H1 (cell line): ENCODE data around the gene ZNF260. TPM values are rescaled to one million over a fixed set of nuclear protein-coding genes. Genes with fewer than 3 reads are reported as not detected.

Source experiments
- CTCF ChIA-PET: fragments of 300-600 bp; sonication (Branson Sonifier 250); formaldehyde crosslinking; loops from one replicate; lab custom pipeline; 2021; ENCODE audit not compliant: partially characterized antibody; lab: Charles Lee
- POLR2A ChIA-PET: fragments of 300-600 bp; sonication (Branson Sonifier 250); formaldehyde crosslinking; loops from one replicate; lab custom pipeline; 2021; ENCODE audit warnings: inconsistent platforms; ENCODE audit not compliant: partially characterized antibody; lab: Charles Lee
- DNase-seq, 2 experiments: peaks; one replicate each; pipeline versions ENCODE4 v3.0.0 to v3.0.0-alpha.2; 2010 to 2022; ENCODE audit warnings: low spot score in 2 of 2, low read depth in 1 of 2, mixed read lengths in 1 of 2
- FAIRE-seq: peaks from 2 replicates; lab custom pipeline; 2011; peaks lifted over from hg19 to GRCh38; lab: Jason Lieb, UNC
- H2AFZ ChIP-seq: 2 replicates; pipeline ENCODE4 v1.8.1; 2012; ENCODE audit warnings: low read length, inconsistent platforms
- H2AK5ac ChIP-seq: 2 replicates; pipeline ENCODE4 v1.6.1; 2013; ENCODE audit warnings: low read depth, low read length
- H2BK120ac ChIP-seq: replicated peaks from 2 replicates; pipeline ENCODE3; 2013; ENCODE audit warnings: low read depth, low read length, inconsistent platforms
- H2BK12ac ChIP-seq: 2 replicates; pipeline ENCODE4 v1.6.1; 2013; ENCODE audit warnings: low read depth, low read length
- H2BK15ac ChIP-seq: 2 replicates; pipeline ENCODE4 v1.6.1; 2013; ENCODE audit warnings: low read length
- H2BK20ac ChIP-seq: 2 replicates; pipeline ENCODE4 v1.6.1; 2013; ENCODE audit warnings: low read length
- H2BK5ac ChIP-seq: 2 replicates; pipeline ENCODE4 v1.6.1; 2013; ENCODE audit warnings: low read depth, low read length
- H3K14ac ChIP-seq: 2 replicates; pipeline ENCODE4 v1.6.1; 2013; ENCODE audit warnings: inconsistent platforms; ENCODE audit not compliant: insufficient read length
- H3K18ac ChIP-seq: 2 replicates; pipeline ENCODE4 v1.6.1; 2013; ENCODE audit warnings: low read length; ENCODE audit errors: extremely low read depth
- H3K23ac ChIP-seq: 2 replicates; pipeline ENCODE4 v1.6.1; 2013; ENCODE audit warnings: inconsistent platforms; ENCODE audit not compliant: insufficient read length
- H3K23me2 ChIP-seq: 2 replicates; pipeline ENCODE4 v1.6.1; 2013; ENCODE audit warnings: low read depth, low read length
- H3K27ac ChIP-seq: 2 replicates; pipeline ENCODE4 v1.6.1; 2011; ENCODE audit warnings: low read depth, low read length, inconsistent platforms
- H3K27me3 ChIP-seq, 4 experiments: replicated peaks in 1 of 4; 1 replicate in 1 of 4; 2 replicates in 3 of 4; pipeline versions ENCODE4 v1.6.1 to v1.8.1; 2011 to 2013; ENCODE audit warnings: low read length in 3 of 4, mild to moderate bottlenecking in 3 of 4, inconsistent platforms in 2 of 4, mixed read lengths in 2 of 4, moderate library complexity in 1 of 4; ENCODE audit not compliant: control insufficient read depth in 3 of 4, insufficient read depth in 3 of 4; ENCODE audit errors: extremely low read depth in 1 of 4
- H3K36me3 ChIP-seq, 4 experiments: 2 replicates each; pipeline versions ENCODE4 v1.6.1 to v1.8.1; 2011 to 2013; ENCODE audit warnings: mild to moderate bottlenecking in 4 of 4, low read length in 3 of 4, moderate library complexity in 2 of 4, control low read depth in 1 of 4, inconsistent platforms in 1 of 4; ENCODE audit not compliant: insufficient read depth in 4 of 4, control insufficient read depth in 2 of 4
- H3K4ac ChIP-seq: replicated peaks from 2 replicates; pipeline ENCODE3; 2013; ENCODE audit warnings: low read length, low read depth, mixed read lengths, inconsistent platforms; ENCODE audit not compliant: insufficient read length
- H3K4me1 ChIP-seq, 4 experiments: replicated peaks in 1 of 4; 1 replicate in 1 of 4; 2 replicates in 3 of 4; pipeline versions ENCODE4 v1.6.1 to v1.8.1; 2011 to 2013; ENCODE audit warnings: low read length in 3 of 4, inconsistent platforms in 2 of 4, mixed read lengths in 1 of 4; ENCODE audit not compliant: insufficient read depth in 4 of 4, control insufficient read depth in 3 of 4
- H3K4me2 ChIP-seq, 2 experiments: 2 replicates each; pipeline versions ENCODE4 v1.6.1 to v1.8.1; 2011 to 2013; ENCODE audit warnings: low read depth in 2 of 2, low read length in 2 of 2, control low read depth in 1 of 2, inconsistent platforms in 1 of 2, mild to moderate bottlenecking in 1 of 2; ENCODE audit not compliant: insufficient read depth in 1 of 2
- H3K4me3 ChIP-seq, 4 experiments: fragments of 200-600, 300-600 bp in 1 of 4; sonication (generic), shearing (Covaris generic), sonication (Bioruptor Twin) in 1 of 4; 2 replicates each; pipeline versions ENCODE4 v1.5.1 to v1.8.1; 2011 to 2016; ENCODE audit warnings: low read length in 4 of 4, low read depth in 3 of 4, control low read depth in 2 of 4, inconsistent platforms in 2 of 4, mild to moderate bottlenecking in 2 of 4, mixed read lengths in 1 of 4, moderate library complexity in 1 of 4; ENCODE audit not compliant: insufficient read depth in 2 of 4; ENCODE audit errors: extremely low read depth in 1 of 4
- H3K56ac ChIP-seq: replicated peaks from 2 replicates; pipeline ENCODE3; 2013; ENCODE audit warnings: low read depth, mild to moderate bottlenecking, mixed read lengths, low read length, inconsistent platforms; ENCODE audit not compliant: insufficient read length
- H3K79me1 ChIP-seq: 2 replicates; pipeline ENCODE4 v1.6.1; 2013; ENCODE audit warnings: low read depth, low read length, control low read depth
- H3K79me2 ChIP-seq, 2 experiments: 2 replicates each; pipeline versions ENCODE4 v1.6.1 to v1.8.1; 2012 to 2013; ENCODE audit warnings: low read length in 2 of 2, mild to moderate bottlenecking in 2 of 2, inconsistent platforms in 1 of 2; ENCODE audit not compliant: insufficient read depth in 2 of 2, control insufficient read depth in 1 of 2
- H3K9ac ChIP-seq, 4 experiments: replicated peaks in 1 of 4; 1 replicate in 1 of 4; 2 replicates in 3 of 4; pipeline versions ENCODE4 v1.6.1 to v1.8.1; 2011 to 2013; ENCODE audit warnings: low read depth in 3 of 4, low read length in 3 of 4, control low read depth in 2 of 4, mild to moderate bottlenecking in 2 of 4, moderate library complexity in 2 of 4, inconsistent platforms in 1 of 4; ENCODE audit errors: extremely low read depth in 1 of 4
- H3K9me3 ChIP-seq, 2 experiments: 2 replicates each; pipeline versions ENCODE4 v1.6.1 to v1.8.1; 2012 to 2013; ENCODE audit warnings: mild to moderate bottlenecking in 2 of 2, moderate library complexity in 2 of 2, control low read depth in 1 of 2, inconsistent platforms in 1 of 2, low read depth in 1 of 2, low read length in 1 of 2, mixed read lengths in 1 of 2; ENCODE audit not compliant: insufficient read depth in 2 of 2
- H4K20me1 ChIP-seq, 2 experiments: replicated peaks in 1 of 2; 2 replicates each; pipeline versions ENCODE3 to v1.8.1; 2011 to 2013; ENCODE audit warnings: inconsistent platforms in 2 of 2, low read length in 2 of 2, mild to moderate bottlenecking in 1 of 2; ENCODE audit not compliant: insufficient read depth in 2 of 2, control insufficient read depth in 1 of 2
- H4K5ac ChIP-seq: 2 replicates; pipeline ENCODE4 v1.6.1; 2013; ENCODE audit warnings: low read length, low read depth, mixed read lengths, inconsistent platforms; ENCODE audit not compliant: insufficient read length
- H4K8ac ChIP-seq: 2 replicates; pipeline ENCODE4 v1.8.0; 2013; ENCODE audit warnings: mild to moderate bottlenecking, moderate library complexity, low read length, inconsistent platforms; ENCODE audit not compliant: insufficient read depth; ENCODE audit errors: extremely low read depth
- H4K91ac ChIP-seq: replicated peaks from 2 replicates; pipeline ENCODE3; 2013; ENCODE audit warnings: low read length, mixed read lengths, inconsistent platforms; ENCODE audit not compliant: insufficient read length
- BACH1 ChIP-seq: IDR thresholded peaks from 2 replicates; pipeline ENCODE4 v1.6.1; 2012; ENCODE audit warnings: low read length, improper control_type of control experiment
- BCL11A ChIP-seq, 2 experiments: IDR thresholded peaks; one replicate each; pipeline ENCODE4 v1.6.1; 2011; ENCODE audit warnings: low read depth in 2 of 2, low read length in 2 of 2, mild to moderate bottlenecking in 2 of 2
- BRCA1 ChIP-seq: IDR thresholded peaks from 2 replicates; pipeline ENCODE4 v1.6.1; 2012; ENCODE audit warnings: low read depth, low read length, improper control_type of control experiment
- E2F6 ChIP-seq: IDR thresholded peaks from 2 replicates; pipeline ENCODE4 v1.6.1; 2012; ENCODE audit warnings: inconsistent platforms
- HDAC6 ChIP-seq: IDR thresholded peaks from one replicate; pipeline ENCODE4 v1.7.1; 2012; ENCODE audit warnings: low read depth, mild to moderate bottlenecking, inconsistent platforms, low read length, moderate library complexity
- JUND ChIP-seq: IDR thresholded peaks from 2 replicates; pipeline ENCODE4 v1.6.1; 2011; ENCODE audit warnings: mild to moderate bottlenecking, improper control_type of control experiment, low read length
- KDM4A ChIP-seq: IDR thresholded peaks from one replicate; pipeline ENCODE4 v1.7.1; 2012; ENCODE audit warnings: low read depth, mild to moderate bottlenecking, moderate library complexity, low read length, inconsistent platforms; ENCODE audit not compliant: severe bottlenecking
- POLR2AphosphoS5 ChIP-seq: IDR thresholded peaks from 2 replicates; pipeline ENCODE4 v1.6.1; 2011; ENCODE audit warnings: low read depth, low read length
- SUZ12 ChIP-seq: fragments of 200-600 bp; sonication (generic); IDR thresholded peaks from 2 replicates; pipeline ENCODE4 v1.6.1; 2012; ENCODE audit warnings: mild to moderate bottlenecking, inconsistent platforms, low read length, moderate library complexity, mixed read lengths
- TBP ChIP-seq: IDR thresholded peaks from 2 replicates; pipeline ENCODE4 v1.6.1; 2011; ENCODE audit warnings: low read depth, low read length, improper control_type of control experiment
- WGBS, 2 experiments: shearing (Covaris generic) in 1 of 2; methylation state at CpG; one replicate each; pipeline versions ENCODE4 v1.1.6 to v1.1.7; 2013 to 2015; ENCODE audit warnings: low lambda C conversion rate in 2 of 2, mixed read lengths in 2 of 2, inconsistent platforms in 1 of 2, low coverage in 1 of 2, missing lambda C conversion rate in 1 of 2; ENCODE audit not compliant: insufficient replicate concordance in 2 of 2, insufficient coverage in 1 of 2, insufficient read length in 1 of 2; ENCODE audit errors: extremely low coverage in 1 of 2, missing lambda C conversion rate in 1 of 2; 5-methylcytosine and 5-hydroxymethylcytosine counted together
- polyA plus RNA-seq, 7 experiments: library from polyadenylated mRNA; depleted of rRNA in 3 of 7; stranded (reverse) in 5 of 7; unstranded in 2 of 7; fragments of >200 nt in 5 of 7; fragments of 200-250 nt in 2 of 7; gene quantifications; 1 replicate in 5 of 7; 2 replicates in 1 of 7; 4 replicates in 1 of 7; pipeline versions ENCODE4 v1.2.1 to v1.2.3, GENCODE V29; 2011 to 2013; ENCODE audit warnings: missing spikeins in 2 of 7, mixed read lengths in 2 of 7
- total RNA-seq: library from RNA; stranded (reverse); fragmentation: NEBNext Ultra II Directional; extraction: Animal tissue kit (Norgen Biotek cat#: 25700); gene quantifications from 2 replicates; pipeline ENCODE4 v1.2.1, GENCODE V29; 2021
- TF ChIP-seq, protein P1 (sequence below): IDR thresholded peaks from 2 replicates; pipeline ENCODE4 v1.6.1; 2011; ENCODE audit warnings: low read length, improper control_type of control experiment

ZNF260 gene
- total and polyA plus RNA-seq, 2 of the 8 experiments (the other 6 are each of a cell fraction or from before 2014, with no cell fraction given), result 5.5 to 30.7 TPM

- H4K5ac ChIP-seq, result no peak overlapping the region
- peaks cover 0 to 4% (median 2%) of the 10 kb centered on the region in 4 experiments; a peak in 6 of 7 replicates for H3K4me1 ChIP-seq
- no peak overlapping the region for H3K4me3 ChIP-seq
- H3K4ac ChIP-seq, result no peak overlapping the region
- no peak overlapping the region for H3K4me2 ChIP-seq
- H4K91ac ChIP-seq, result no peak overlapping the region
- ChIA-PET POLR2A (no interaction called here), CTCF (no interaction called here)
- 94% methylated on average over 4 of the region's 4 CpGs; no CpG with 5 or more reads in 1 of the 2 experiments for WGBS, 2 experiments
- peaks cover 4 to 46% (median 18%) of the 10 kb centered on the region in 4 experiments; a peak in 7 of 8 replicates for H3K36me3 ChIP-seq
- no peak overlapping the region for H3K9ac ChIP-seq
- DNase-seq (no peak), FAIRE-seq (no peak)
- no peak overlapping the region for H2BK5ac ChIP-seq
- H3K23me2 ChIP-seq, result peaks cover 8% of the 10 kb centered on the region
- no peak overlapping the region for H3K27ac ChIP-seq
- H3K9me3 ChIP-seq, result peaks cover 3% of the 10 kb centered on the region in 2 experiments
- H2AFZ ChIP-seq, result no peak overlapping the region
- H4K20me1 ChIP-seq, result no peaks in the 10 kb centered on the region
- H2BK120ac ChIP-seq, result no peak overlapping the region
- H2AK5ac ChIP-seq, result no peak overlapping the region
- H2BK20ac ChIP-seq, result no peak overlapping the region
- H3K56ac ChIP-seq, result no peak overlapping the region
- H4K8ac ChIP-seq, result no peak overlapping the region
- no peak overlapping the region for H2BK15ac ChIP-seq
- H3K79me1 ChIP-seq, result peaks cover 4% of the 10 kb centered on the region; the same call in 1 of the 2 replicates
- no peak overlapping the region for H3K14ac ChIP-seq
- no peak overlapping the region for H3K18ac ChIP-seq
- H3K23ac ChIP-seq, result no peak overlapping the region
- no peak overlapping the region for H2BK12ac ChIP-seq
- H3K79me2 ChIP-seq, result peaks cover 11 to 74% of the 10 kb centered on the region in 2 experiments
- no peaks in the 10 kb centered on the region for H3K27me3 ChIP-seq
- TF ChIP-seq JUND (no peak), SUZ12 (no peak), BRCA1 (no peak), POLR2AphosphoS5 (no peak), KDM4A (no peak), BCL11A (IDR thresholded peaks at IDR 0.05; ENCODE audit: low read depth in 2 of 2, low read length in 2 of 2) (no peak), TBP (no peak), BACH1 (no peak), E2F6 (no peak), HDAC6 (no peak)
- TF ChIP-seq, protein P1, sequence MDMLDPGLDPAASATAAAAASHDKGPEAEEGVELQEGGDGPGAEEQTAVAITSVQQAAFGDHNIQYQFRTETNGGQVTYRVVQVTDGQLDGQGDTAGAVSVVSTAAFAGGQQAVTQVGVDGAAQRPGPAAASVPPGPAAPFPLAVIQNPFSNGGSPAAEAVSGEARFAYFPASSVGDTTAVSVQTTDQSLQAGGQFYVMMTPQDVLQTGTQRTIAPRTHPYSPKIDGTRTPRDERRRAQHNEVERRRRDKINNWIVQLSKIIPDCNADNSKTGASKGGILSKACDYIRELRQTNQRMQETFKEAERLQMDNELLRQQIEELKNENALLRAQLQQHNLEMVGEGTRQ, result no peak
Observed at GRCh38 chr19:36524617-36525016, 3.5 kb downstream of the ZNF260 start.
